ENCODE data around the gene BIRC6. TPM values are rescaled to one million over a fixed set of nuclear protein-coding genes. Genes with fewer than 3 reads are reported as not detected.

The BIRC6 gene
- polyA plus RNA-seq, 2 of the 4 experiments (the other 2 are of a cell fraction): 21.0 to 111 TPM

DNA sequence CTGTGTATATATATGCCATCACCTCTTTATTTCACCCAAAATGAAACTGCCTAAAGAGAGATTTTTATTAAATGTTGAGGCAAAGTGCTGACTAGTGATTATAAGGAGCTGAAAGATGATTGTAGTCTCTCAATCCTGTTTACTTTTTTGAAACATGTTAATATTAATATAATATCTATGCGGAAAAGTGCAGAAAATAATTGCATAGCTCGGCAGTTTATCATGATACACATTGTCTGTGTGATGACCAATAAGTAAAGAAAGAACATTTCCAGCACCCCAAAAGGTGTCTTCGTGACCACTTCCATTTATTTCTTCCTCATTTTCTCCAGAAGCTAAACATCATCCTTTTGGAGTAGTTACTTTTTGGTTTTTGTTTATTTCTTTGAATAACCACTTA, 99.0 kb downstream of the BIRC6 start:
- WGBS (ENCODE audit: missing lambda C conversion rate): 92% methylated on average over 3 of the region's 3 CpGs
- ChIA-PET POLR2A (no interaction called here), CTCF (no interaction called here)
- FAIRE-seq: no peak
- Histone ChIP-seq H3K4me1 (no peaks in the 10 kb centered on the region), H3K9me3 (no peaks in the 10 kb centered on the region; the same call in 2 of the 3 replicates), H3K27ac (no peak overlapping the region), H3K4me3 (no peak overlapping the region), H3K4me2 (no peak overlapping the region)
- TF ChIP-seq RFX5 (IDR thresholded peaks at IDR 0.05) (no peak), MAFK (IDR thresholded peaks at IDR 0.05; ENCODE audit: partially characterized antibody) (peak; percentile 95)
- no peak for DNase-seq (ENCODE audit: low read depth in 1 of 2, low spot score in 1 of 2)
- no peak for ATAC-seq

DNA sequence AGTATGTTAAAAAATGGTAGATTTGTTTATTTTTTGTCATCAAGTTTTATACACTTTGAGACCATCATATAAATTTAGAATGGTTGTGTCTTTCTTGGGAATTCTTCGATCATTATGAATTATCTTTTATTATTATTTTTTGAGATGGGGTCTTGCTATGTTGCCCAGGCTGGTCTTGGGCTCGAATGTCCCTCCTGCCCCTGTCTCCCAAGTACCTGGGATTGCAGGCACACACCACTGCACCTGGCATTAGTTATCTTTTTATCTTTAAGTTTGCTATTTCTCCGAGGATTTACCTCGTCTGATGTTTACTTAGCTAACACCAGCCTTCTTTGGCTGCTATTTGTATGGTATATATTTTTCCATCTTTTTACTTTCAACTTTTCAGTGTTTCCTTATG, 100.0 kb downstream of the BIRC6 start:
- H3K9me3 ChIP-seq: no peaks in the 10 kb centered on the region; the same call in 2 of the 3 replicates
- H3K4me3 ChIP-seq: no peak overlapping the region
- H3K4me2 ChIP-seq: no peak overlapping the region
- TF ChIP-seq, protein P1, sequence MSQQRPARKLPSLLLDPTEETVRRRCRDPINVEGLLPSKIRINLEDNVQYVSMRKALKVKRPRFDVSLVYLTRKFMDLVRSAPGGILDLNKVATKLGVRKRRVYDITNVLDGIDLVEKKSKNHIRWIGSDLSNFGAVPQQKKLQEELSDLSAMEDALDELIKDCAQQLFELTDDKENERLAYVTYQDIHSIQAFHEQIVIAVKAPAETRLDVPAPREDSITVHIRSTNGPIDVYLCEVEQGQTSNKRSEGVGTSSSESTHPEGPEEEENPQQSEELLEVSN (IDR thresholded peaks at IDR 0.05; ENCODE audit: borderline replicate concordance, low read depth): no peak
- TF ChIP-seq JUNB (IDR thresholded peaks at IDR 0.05): no peak
- no peak for TF ChIP-seq MAFK (IDR thresholded peaks at IDR 0.05; ENCODE audit: partially characterized antibody)
- TF ChIP-seq, protein P2, sequence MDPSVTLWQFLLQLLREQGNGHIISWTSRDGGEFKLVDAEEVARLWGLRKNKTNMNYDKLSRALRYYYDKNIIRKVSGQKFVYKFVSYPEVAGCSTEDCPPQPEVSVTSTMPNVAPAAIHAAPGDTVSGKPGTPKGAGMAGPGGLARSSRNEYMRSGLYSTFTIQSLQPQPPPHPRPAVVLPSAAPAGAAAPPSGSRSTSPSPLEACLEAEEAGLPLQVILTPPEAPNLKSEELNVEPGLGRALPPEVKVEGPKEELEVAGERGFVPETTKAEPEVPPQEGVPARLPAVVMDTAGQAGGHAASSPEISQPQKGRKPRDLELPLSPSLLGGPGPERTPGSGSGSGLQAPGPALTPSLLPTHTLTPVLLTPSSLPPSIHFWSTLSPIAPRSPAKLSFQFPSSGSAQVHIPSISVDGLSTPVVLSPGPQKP (IDR thresholded peaks at IDR 0.05; ENCODE audit: low read depth, low read length): no peak
- no peak for TF ChIP-seq EHMT2 (IDR thresholded peaks at IDR 0.05; ENCODE audit: low read depth)
- TF ChIP-seq MAZ (IDR thresholded peaks at IDR 0.05; ENCODE audit: borderline replicate concordance, low read depth, low read length): no peak
- TF ChIP-seq ZSCAN20 (CRISPR knock-in tag; IDR thresholded peaks at IDR 0.05): no peak
- TF ChIP-seq SMC3 (IDR thresholded peaks at IDR 0.05): no peak
- no peak for TF ChIP-seq ZNF302 (CRISPR knock-in tag; IDR thresholded peaks at IDR 0.05)
- no peak for TF ChIP-seq GATA3 (IDR thresholded peaks at IDR 0.05; ENCODE audit: borderline replicate concordance)
- no peak for TF ChIP-seq BHLHE40 (IDR thresholded peaks at IDR 0.05; ENCODE audit: low read depth, low read length)
- TF ChIP-seq, protein P3, sequence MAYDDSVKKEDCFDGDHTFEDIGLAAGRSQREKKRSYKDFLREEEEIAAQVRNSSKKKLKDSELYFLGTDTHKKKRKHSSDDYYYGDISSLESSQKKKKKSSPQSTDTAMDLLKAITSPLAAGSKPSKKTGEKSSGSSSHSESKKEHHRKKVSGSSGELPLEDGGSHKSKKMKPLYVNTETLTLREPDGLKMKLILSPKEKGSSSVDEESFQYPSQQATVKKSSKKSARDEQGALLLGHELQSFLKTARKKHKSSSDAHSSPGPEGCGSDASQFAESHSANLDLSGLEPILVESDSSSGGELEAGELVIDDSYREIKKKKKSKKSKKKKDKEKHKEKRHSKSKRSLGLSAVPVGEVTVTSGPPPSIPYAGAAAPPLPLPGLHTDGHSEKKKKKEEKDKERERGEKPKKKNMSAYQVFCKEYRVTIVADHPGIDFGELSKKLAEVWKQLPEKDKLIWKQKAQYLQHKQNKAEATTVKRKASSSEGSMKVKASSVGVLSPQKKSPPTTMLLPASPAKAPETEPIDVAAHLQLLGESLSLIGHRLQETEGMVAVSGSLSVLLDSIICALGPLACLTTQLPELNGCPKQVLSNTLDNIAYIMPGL (CRISPR knock-in tag; IDR thresholded peaks at IDR 0.05; ENCODE audit: borderline replicate concordance): no peak
- no peak for TF ChIP-seq HEYL (CRISPR knock-in tag; IDR thresholded peaks at IDR 0.05)
- TF ChIP-seq, protein P4, sequence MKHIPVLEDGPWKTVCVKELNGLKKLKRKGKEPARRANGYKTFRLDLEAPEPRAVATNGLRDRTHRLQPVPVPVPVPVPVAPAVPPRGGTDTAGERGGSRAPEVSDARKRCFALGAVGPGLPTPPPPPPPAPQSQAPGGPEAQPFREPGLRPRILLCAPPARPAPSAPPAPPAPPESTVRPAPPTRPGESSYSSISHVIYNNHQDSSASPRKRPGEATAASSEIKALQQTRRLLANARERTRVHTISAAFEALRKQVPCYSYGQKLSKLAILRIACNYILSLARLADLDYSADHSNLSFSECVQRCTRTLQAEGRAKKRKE (CRISPR knock-in tag; IDR thresholded peaks at IDR 0.05; ENCODE audit: low read depth): no peak
- no peak for TF ChIP-seq CBX8 (IDR thresholded peaks at IDR 0.05)
- TF ChIP-seq, protein P5, sequence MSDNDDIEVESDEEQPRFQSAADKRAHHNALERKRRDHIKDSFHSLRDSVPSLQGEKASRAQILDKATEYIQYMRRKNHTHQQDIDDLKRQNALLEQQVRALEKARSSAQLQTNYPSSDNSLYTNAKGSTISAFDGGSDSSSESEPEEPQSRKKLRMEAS (IDR thresholded peaks at IDR 0.05): no peak
- TF ChIP-seq, protein P6, sequence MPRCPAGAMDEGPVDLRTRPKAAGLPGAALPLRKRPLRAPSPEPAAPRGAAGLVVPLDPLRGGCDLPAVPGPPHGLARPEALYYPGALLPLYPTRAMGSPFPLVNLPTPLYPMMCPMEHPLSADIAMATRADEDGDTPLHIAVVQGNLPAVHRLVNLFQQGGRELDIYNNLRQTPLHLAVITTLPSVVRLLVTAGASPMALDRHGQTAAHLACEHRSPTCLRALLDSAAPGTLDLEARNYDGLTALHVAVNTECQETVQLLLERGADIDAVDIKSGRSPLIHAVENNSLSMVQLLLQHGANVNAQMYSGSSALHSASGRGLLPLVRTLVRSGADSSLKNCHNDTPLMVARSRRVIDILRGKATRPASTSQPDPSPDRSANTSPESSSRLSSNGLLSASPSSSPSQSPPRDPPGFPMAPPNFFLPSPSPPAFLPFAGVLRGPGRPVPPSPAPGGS (IDR thresholded peaks at IDR 0.05): no peak
- TF ChIP-seq NR3C1 (IDR thresholded peaks at IDR 0.05): no peak
- DNase-seq (ENCODE audit: low read depth in 1 of 2, low spot score in 1 of 2): no peak
- no peaks in the 10 kb centered on the region for H3K4me1 ChIP-seq
- no peak for FAIRE-seq
- POLR2A ChIA-PET: no interaction called here
- CTCF ChIA-PET: interaction anchor here (0.5 kb wide), 1 partner anchor 78 kb away, joined by 3 read pairs; no protein-coding TSS in a partner anchor
- WGBS (ENCODE audit: missing lambda C conversion rate): 84% methylated on average over 4 of the region's 4 CpGs
- ATAC-seq: no peak
- no peak overlapping the region for H3K27ac ChIP-seq
